Right lobe of liver (tissue), 6 donors: ENCODE measurements around the gene VENTX. TPM values are rescaled to one million over a fixed set of nuclear protein-coding genes. Genes with fewer than 3 reads are reported as not detected.
A peak's percentile ranks its signal among the peaks of the same experiment; 100 is the strongest.

Source experiments
- ATAC-seq, 4 donors: fragments of 200-7000 bp; cut with Tn5 transposase; one replicate each; pipeline ENCODE4 v1.9.1; 2020; ENCODE audit warnings: mild to moderate bottlenecking in 4 of 4, moderate library complexity in 4 of 4
- DNase-seq, 3 donors: peaks; one replicate each; pipeline ENCODE4 v3.0.0-alpha.2; 2020
- H3K27ac ChIP-seq, 3 donors: fragments of 200-600 bp; one replicate each; pipeline ENCODE4 v1.8.0; 2022
- H3K27me3 ChIP-seq, 2 donors: fragments of 200-600 bp; one replicate each; pipeline ENCODE4 v1.8.0; 2022
- H3K36me3 ChIP-seq, 4 donors: fragments of 200-600 bp; sonication (generic) in 1 of 4; one replicate each; pipeline versions ENCODE4 v1.5.1 to v1.8.0; 2017 to 2022; ENCODE audit warnings: control low read depth in 1 of 4
- H3K4me1 ChIP-seq, 4 donors: fragments of 200-600 bp; sonication (generic) in 1 of 4; one replicate each; pipeline versions ENCODE4 v1.5.1 to v1.8.0; 2017 to 2022; ENCODE audit warnings: control low read depth in 1 of 4
- H3K4me3 ChIP-seq, 3 donors: fragments of 200-600 bp; one replicate each; pipeline ENCODE4 v1.8.0; 2022
- H3K9me3 ChIP-seq, 4 donors: fragments of 200-600 bp; sonication (generic) in 1 of 4; one replicate each; pipeline versions ENCODE4 v1.5.1 to v1.8.0; 2017 to 2022; ENCODE audit warnings: control low read depth in 1 of 4
- POLR2A ChIP-seq: fragments of 450-650 bp; IDR thresholded peaks from one replicate; pipeline ENCODE4 v1.6.1; 2017; ENCODE audit warnings: antibody characterized with exemption, mild to moderate bottlenecking
- WGBS: methylation state at CpG from one replicate; pipeline ENCODE4 v1.1.6; 2018; ENCODE audit warnings: low coverage, low lambda C conversion rate; ENCODE audit not compliant: insufficient coverage; ENCODE audit errors: missing lambda C conversion rate; 5-methylcytosine and 5-hydroxymethylcytosine counted together
- intact Hi-C, 2 donors: fragments of 100-400 bp; cut with DNase I; formaldehyde crosslinking; loops; one replicate each; pipeline versions ENCODE4 v1.11.2 to v1.14.1; 2022
- total RNA-seq, 6 experiments: library from RNA; depleted of rRNA in 2 of 6; stranded (reverse); fragments of >200 nt in 2 of 6; fragmentation: NEBNext Ultra II Directional in 3 of 6; extraction: Animal tissue kit (Norgen Biotek cat#: 25700) in 3 of 6; gene quantifications; one replicate each; pipeline versions ENCODE4 v1.1.0 to v1.2.4, GENCODE V29; 2016 to 2023
- TF ChIP-seq, protein P1 (sequence below), 4 donors: fragments of 200-600 bp in 3 of 4; fragments of 450-650 bp in 1 of 4; IDR thresholded peaks; one replicate each; pipeline versions ENCODE4 v1.5.1 to v1.8.0; 2016 to 2022; ENCODE audit warnings: antibody characterized with exemption in 4 of 4, mild to moderate bottlenecking in 2 of 4
- donor health status: DM: no; HTN: yes; CAD: no.
- donor health status: DM: no; HTN: no; CAD: no.
- donor health status: DM: no; HTN: no; CAD: no.
- donor health status: DM: no; HTN: yes; CAD: no.
- donor health status: DM: no; HTN: yes; CAD: no.

VENTX gene
- total RNA-seq, 6 experiments from 2014 or later: 0.09 to 0.38 (median 0.19) TPM

- Histone ChIP-seq H3K4me1 (no peaks in the 10 kb centered on the region), H3K27me3 (no peaks in the 10 kb centered on the region), H3K4me3 (no peak overlapping the region), H3K9me3 (no peaks in the 10 kb centered on the region), H3K27ac (no peak overlapping the region), H3K36me3 (no peaks in the 10 kb centered on the region)
- no peak for DNase-seq
- intact Hi-C loops: no loop called here
- no peak for ATAC-seq
- WGBS: 75% methylated on average over 15 of the region's 27 CpGs
- TF ChIP-seq, protein P1, sequence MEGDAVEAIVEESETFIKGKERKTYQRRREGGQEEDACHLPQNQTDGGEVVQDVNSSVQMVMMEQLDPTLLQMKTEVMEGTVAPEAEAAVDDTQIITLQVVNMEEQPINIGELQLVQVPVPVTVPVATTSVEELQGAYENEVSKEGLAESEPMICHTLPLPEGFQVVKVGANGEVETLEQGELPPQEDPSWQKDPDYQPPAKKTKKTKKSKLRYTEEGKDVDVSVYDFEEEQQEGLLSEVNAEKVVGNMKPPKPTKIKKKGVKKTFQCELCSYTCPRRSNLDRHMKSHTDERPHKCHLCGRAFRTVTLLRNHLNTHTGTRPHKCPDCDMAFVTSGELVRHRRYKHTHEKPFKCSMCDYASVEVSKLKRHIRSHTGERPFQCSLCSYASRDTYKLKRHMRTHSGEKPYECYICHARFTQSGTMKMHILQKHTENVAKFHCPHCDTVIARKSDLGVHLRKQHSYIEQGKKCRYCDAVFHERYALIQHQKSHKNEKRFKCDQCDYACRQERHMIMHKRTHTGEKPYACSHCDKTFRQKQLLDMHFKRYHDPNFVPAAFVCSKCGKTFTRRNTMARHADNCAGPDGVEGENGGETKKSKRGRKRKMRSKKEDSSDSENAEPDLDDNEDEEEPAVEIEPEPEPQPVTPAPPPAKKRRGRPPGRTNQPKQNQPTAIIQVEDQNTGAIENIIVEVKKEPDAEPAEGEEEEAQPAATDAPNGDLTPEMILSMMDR (IDR thresholded peaks at IDR 0.05): no peak
- no peak for TF ChIP-seq POLR2A
These were observed 27.1 kb upstream of the VENTX start for GRCh38 chr10:133210398-133211140.

DNA sequence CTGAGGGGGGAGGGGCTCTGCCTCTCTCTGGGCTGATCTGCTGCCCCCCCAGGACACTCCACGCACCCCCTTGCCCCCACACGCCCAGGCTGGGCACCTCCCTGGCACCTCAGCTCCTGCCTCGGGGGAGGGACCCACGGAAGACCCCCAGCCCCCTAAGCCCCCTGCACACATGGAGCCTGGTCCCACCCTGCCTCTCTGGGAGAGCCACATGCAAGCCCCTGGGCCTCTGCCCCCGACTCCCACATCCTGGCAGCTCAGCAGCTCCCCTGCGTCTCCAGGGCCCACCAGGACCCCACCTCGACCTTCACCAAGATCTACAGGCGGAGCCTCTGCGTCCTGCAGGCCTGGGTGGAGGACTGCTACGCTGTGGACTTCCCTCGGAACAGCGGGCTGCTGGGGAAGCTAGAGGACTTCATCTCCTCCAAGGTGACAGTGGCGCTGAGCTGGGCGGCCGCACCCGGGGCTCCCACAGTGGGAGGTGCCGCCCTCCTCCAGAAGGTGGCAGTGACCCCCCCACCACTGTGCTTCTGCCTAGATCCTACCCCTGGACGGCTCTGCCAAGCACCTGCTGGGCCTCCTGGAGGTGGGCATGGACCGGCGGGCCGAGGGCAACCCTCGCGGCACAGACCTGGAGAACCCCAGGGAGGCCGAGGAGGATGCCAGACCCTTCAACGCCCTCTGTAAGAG is 26.4 kb upstream of the VENTX start:
- no peak overlapping the region for H3K4me3 ChIP-seq
- no peaks in the 10 kb centered on the region for H3K36me3 ChIP-seq
- ATAC-seq: no peak
- H3K27ac ChIP-seq: no peak overlapping the region
- no peaks in the 10 kb centered on the region for H3K4me1 ChIP-seq
- WGBS: no CpG with 5 or more reads among the region's 25 CpGs
- no peaks in the 10 kb centered on the region for H3K27me3 ChIP-seq
- H3K9me3 ChIP-seq: no peaks in the 10 kb centered on the region
- intact Hi-C loops: no loop called here
- no peak for DNase-seq
- TF ChIP-seq, protein P1 (IDR thresholded peaks at IDR 0.05): no peak
- no peak for TF ChIP-seq POLR2A

GRCh38 chr10:133211959-133212852 is 25.4 kb upstream of the VENTX start:
- Histone ChIP-seq H3K4me1 (no peaks in the 10 kb centered on the region), H3K4me3 (no peak overlapping the region), H3K27me3 (no peaks in the 10 kb centered on the region), H3K27ac (no peak overlapping the region), H3K9me3 (no peaks in the 10 kb centered on the region), H3K36me3 (no peaks in the 10 kb centered on the region)
- ATAC-seq: no peak
- WGBS: 69% methylated on average over 17 of the region's 34 CpGs
- intact Hi-C loops: no loop called here
- TF ChIP-seq POLR2A: no peak
- TF ChIP-seq, protein P1 (IDR thresholded peaks at IDR 0.05): no peak
- DNase-seq: no peak

- H3K27me3 ChIP-seq: no peaks in the 10 kb centered on the region
- 55% methylated on average over 4 of the region's 20 CpGs for WGBS
- no peak overlapping the region for H3K27ac ChIP-seq
- TF ChIP-seq POLR2A: no peak
- TF ChIP-seq, protein P1 (IDR thresholded peaks at IDR 0.05): no peak
- no peaks in the 10 kb centered on the region for H3K36me3 ChIP-seq
- intact Hi-C loops: no loop called here
- DNase-seq (no peak), ATAC-seq (peak in 1 of 4 donors; percentile 6)
- no peak overlapping the region for H3K4me3 ChIP-seq
- no peaks in the 10 kb centered on the region for H3K9me3 ChIP-seq
- no peaks in the 10 kb centered on the region for H3K4me1 ChIP-seq
These were observed 24.7 kb upstream of the VENTX start for GRCh38 chr10:133212853-133213494.
